BE2C (cell line): ENCODE measurements around the gene MAN1B1.
A peak's percentile ranks its signal among the peaks of the same experiment; 100 is the strongest.

Source experiments
- DNase-seq: peaks from one replicate; pipeline ENCODE4 v3.0.0-alpha.2; 2020
- H3K27me3 ChIP-seq: fragments of 250-450 bp; sonication (Bioruptor Pico); 2 replicates; pipeline ENCODE4 v1.5.1; 2020; ENCODE audit warnings: mild to moderate bottlenecking
- H3K36me3 ChIP-seq: fragments of 250-450 bp; sonication (Bioruptor Pico); 2 replicates; pipeline ENCODE4 v1.5.1; 2020; ENCODE audit warnings: mild to moderate bottlenecking
- H3K4me1 ChIP-seq: fragments of 250-450 bp; sonication (Bioruptor Pico); 2 replicates; pipeline ENCODE4 v1.5.1; 2020
- H3K4me3 ChIP-seq: 2 replicates; pipeline ENCODE4 v1.5.1; 2011; ENCODE audit warnings: low read depth, low read length
- H3K9me3 ChIP-seq: fragments of 250-450 bp; sonication (Bioruptor Pico); 2 replicates; pipeline ENCODE4 v1.5.1; 2020
- CTCF ChIP-seq: IDR thresholded peaks from 2 replicates; pipeline ENCODE4 v1.5.1; 2012; ENCODE audit warnings: mild to moderate bottlenecking, low read depth, low read length

The MAN1B1 gene

DNA sequence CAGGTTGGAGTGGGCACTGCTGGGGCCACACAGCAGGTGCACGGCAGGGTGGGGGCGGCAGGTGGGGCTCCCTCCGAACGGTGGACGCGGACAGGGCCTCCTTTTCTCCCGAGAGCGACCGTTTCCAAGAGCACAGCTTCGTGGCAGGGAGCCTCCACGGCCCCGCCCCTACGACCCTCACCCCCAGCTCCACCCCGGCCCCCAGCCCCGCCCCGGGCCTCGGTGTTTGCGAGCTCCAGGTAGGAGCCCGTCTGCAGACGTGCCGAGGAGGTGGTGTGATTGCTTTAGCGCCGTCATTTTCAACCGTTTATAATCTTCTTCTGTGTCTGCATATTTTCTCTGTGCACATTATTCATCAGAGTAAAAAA is 61.0 kb downstream of the MAN1B1 start:
- Histone ChIP-seq H3K4me3 (no peak overlapping the region), H3K36me3 (no peaks in the 10 kb centered on the region), H3K27me3 (no peaks in the 10 kb centered on the region), H3K4me1 (peaks cover 9% of the 10 kb centered on the region), H3K9me3 (no peaks in the 10 kb centered on the region)
- no peak for DNase-seq
- no peak for TF ChIP-seq CTCF

GRCh38 chr9:137148242-137148641 is 61.5 kb downstream of the MAN1B1 start:
- Histone ChIP-seq H3K36me3 (no peaks in the 10 kb centered on the region), H3K4me1 (peaks cover 9% of the 10 kb centered on the region), H3K4me3 (no peak overlapping the region), H3K27me3 (no peaks in the 10 kb centered on the region), H3K9me3 (no peaks in the 10 kb centered on the region)
- TF ChIP-seq CTCF, result no peak
- DNase-seq, result no peak

- Histone ChIP-seq H3K4me1 (peaks cover 9% of the 10 kb centered on the region), H3K4me3 (no peak overlapping the region)
Observed at GRCh38 chr9:137148661-137149060, 61.9 kb downstream of the MAN1B1 start.

DNA sequence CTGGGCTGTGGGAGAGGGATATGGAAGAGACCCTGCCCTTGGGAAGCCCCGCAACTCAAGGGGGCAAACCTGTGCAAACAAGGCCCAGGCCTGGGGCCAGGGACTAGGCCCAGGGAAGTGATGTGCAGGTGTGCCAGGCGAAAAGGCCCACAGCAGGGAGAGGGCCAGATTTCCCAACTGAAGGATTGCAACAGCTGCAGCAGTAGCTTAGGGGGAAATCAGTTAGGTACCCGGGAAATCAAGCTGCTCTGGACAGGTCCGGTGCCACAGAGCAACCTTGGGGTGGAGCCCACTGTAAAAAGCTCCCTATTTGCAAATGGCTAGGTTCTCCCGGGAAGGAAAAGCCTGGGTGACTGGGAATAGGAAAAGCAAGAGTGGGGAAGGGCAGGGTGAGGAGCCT is 62.6 kb downstream of the MAN1B1 start:
- DNase-seq, result peak; percentile 8
- Histone ChIP-seq H3K4me3 (no peak overlapping the region), H3K27me3 (no peaks in the 10 kb centered on the region), H3K9me3 (no peaks in the 10 kb centered on the region), H3K4me1 (peaks cover 9% of the 10 kb centered on the region), H3K36me3 (no peaks in the 10 kb centered on the region)
- no peak for TF ChIP-seq CTCF

More at GRCh38 chr9:137148661-137149060, 61.9 kb downstream of the MAN1B1 start:
- H3K9me3 ChIP-seq, result no peaks in the 10 kb centered on the region
- H3K27me3 ChIP-seq, result no peaks in the 10 kb centered on the region
- no peaks in the 10 kb centered on the region for H3K36me3 ChIP-seq
- peak; percentile 11 for DNase-seq
- TF ChIP-seq CTCF, result no peak

DNA sequence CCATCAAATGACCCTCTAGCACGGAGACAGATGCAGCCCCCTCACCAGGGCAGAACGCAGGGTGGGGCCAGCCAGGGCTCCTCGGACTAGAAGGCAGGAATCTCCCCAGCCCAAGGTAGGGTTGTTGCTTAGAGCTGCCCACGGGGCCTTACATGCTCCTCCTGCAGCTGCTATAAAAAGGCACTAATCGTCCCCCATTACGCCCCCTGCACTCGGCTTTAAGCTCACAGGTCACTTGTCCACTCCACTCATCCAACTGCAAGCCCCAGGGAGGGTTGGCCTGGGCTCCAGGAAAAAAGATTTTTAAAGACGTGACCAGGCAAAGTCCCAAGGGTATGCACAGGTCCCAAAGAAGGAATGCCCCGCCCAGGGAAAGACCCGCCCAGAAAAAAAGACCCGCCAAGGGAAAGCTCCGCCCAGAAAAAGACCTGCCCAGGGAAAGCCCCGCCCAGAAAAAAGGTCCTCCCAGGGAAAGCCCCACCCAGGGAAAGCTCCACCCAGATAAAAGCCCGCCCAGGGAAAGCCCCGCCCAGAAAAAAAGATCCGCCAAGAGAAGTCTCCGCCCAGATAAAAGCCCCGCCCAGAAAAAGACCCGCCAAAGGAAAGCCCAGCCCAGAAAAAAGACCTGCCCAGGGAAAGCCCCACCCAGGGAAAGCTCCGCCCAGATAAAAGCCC is 63.3 kb downstream of the MAN1B1 start:
- TF ChIP-seq CTCF, result no peak
- peak; percentile 98 for DNase-seq

DNA sequence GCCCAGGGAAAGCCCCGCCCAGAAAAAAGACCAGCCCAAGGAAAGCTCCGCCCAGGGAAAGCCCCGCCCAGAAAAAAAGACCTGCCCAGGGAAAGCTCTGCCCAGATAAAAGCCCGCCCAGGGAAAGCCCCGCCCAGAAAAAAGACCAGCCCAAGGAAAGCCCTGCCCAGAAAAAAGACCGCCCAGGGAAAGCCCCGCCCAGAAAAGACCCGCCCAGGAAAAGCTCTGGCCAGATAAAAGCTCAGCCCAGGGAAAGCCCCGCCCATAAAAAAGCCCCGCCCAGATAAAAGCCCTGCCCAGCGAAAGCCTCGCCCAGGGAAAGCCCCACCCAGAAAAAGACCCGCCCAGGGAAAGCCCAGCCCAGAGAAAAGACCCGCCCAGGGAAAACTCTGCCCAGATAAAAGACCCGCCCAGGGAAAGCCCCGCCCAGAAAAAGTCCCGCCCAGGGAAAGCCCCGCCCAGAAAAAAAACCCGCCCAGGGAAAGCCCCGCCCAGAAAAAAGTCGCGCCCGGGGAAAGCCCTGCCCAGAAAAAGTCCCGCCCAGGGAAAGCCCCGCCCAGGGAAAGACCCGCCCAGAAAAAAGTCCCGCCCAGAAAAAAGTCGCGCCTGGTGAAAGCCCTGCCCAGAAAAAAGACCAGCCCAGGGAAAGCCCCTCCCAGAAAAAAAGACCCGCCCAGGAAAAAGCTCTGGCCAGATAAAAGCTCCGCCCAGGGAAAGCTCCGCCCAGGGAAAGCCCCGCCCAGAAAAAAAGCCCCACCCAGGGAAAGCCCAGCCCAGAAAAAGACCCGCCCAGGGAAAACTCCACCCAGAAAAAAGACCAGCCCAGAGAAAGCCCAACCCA is 64.1 kb downstream of the MAN1B1 start:
- no peaks in the 10 kb centered on the region for H3K36me3 ChIP-seq
- DNase-seq, result peak; percentile 98
- no peaks in the 10 kb centered on the region for H3K9me3 ChIP-seq
- no peaks in the 10 kb centered on the region for H3K27me3 ChIP-seq
- peaks cover 9% of the 10 kb centered on the region for H3K4me1 ChIP-seq
- no peak overlapping the region for H3K4me3 ChIP-seq
- no peak for TF ChIP-seq CTCF

More for the DNA sequence above, 63.3 kb downstream of the MAN1B1 start:
- Histone ChIP-seq H3K4me3 (peak overlapping the region; percentile 6; the same call in 1 of the 2 replicates), H3K9me3 (no peaks in the 10 kb centered on the region), H3K36me3 (no peaks in the 10 kb centered on the region), H3K4me1 (peaks cover 9% of the 10 kb centered on the region), H3K27me3 (no peaks in the 10 kb centered on the region)
